Panc1 (cell line): ENCODE measurements around the gene OLFML3.

Source experiments
- POLR2AphosphoS5 ChIP-seq: IDR thresholded peaks from 2 replicates; pipeline ENCODE4 v1.6.1; 2012; ENCODE audit warnings: mild to moderate bottlenecking, low read depth, low read length, moderate library complexity
- SIN3A ChIP-seq: IDR thresholded peaks from 2 replicates; pipeline ENCODE4 v1.6.1; 2012; ENCODE audit warnings: low read depth, mild to moderate bottlenecking, low read length, moderate library complexity, borderline replicate concordance; ENCODE audit not compliant: insufficient read depth
- TCF7L2 ChIP-seq: IDR thresholded peaks from 2 replicates; pipeline ENCODE4 v1.6.1; 2011; ENCODE audit warnings: mild to moderate bottlenecking, low read depth, low read length, inconsistent platforms
- TF ChIP-seq, protein P1 (sequence below), 2 experiments: IDR thresholded peaks; 2 replicates each; pipeline ENCODE4 v1.6.1; 2011 to 2012; ENCODE audit warnings: low read depth in 2 of 2, control low read depth in 1 of 2, low read length in 1 of 2, mild to moderate bottlenecking in 1 of 2, moderate library complexity in 1 of 2; ENCODE audit not compliant: insufficient read depth in 1 of 2
- TF ChIP-seq, protein P2 (sequence below): fragments of 450-650 bp; IDR thresholded peaks from 2 replicates; pipeline ENCODE4 v1.5.1; 2017; ENCODE audit warnings: mild to moderate bottlenecking

DNA sequence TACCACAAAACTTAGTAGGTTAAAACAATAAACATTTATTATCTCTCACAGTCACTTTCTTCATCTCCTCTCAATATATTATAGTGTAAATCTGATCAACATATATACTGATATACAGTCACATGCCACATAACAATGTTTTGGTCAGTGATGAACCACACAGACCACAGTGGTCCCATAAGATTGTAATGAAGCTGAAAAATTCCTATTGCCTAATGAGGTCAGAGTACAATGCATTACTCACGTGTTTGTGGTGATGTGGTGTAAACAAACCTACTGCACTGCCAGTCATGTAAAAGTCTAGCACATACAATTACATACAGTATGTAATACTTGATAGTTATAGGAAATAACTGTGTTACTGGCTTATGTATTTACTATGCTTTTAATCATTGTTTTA, 30.1 kb downstream of the OLFML3 start:
- TF ChIP-seq, protein P1, sequence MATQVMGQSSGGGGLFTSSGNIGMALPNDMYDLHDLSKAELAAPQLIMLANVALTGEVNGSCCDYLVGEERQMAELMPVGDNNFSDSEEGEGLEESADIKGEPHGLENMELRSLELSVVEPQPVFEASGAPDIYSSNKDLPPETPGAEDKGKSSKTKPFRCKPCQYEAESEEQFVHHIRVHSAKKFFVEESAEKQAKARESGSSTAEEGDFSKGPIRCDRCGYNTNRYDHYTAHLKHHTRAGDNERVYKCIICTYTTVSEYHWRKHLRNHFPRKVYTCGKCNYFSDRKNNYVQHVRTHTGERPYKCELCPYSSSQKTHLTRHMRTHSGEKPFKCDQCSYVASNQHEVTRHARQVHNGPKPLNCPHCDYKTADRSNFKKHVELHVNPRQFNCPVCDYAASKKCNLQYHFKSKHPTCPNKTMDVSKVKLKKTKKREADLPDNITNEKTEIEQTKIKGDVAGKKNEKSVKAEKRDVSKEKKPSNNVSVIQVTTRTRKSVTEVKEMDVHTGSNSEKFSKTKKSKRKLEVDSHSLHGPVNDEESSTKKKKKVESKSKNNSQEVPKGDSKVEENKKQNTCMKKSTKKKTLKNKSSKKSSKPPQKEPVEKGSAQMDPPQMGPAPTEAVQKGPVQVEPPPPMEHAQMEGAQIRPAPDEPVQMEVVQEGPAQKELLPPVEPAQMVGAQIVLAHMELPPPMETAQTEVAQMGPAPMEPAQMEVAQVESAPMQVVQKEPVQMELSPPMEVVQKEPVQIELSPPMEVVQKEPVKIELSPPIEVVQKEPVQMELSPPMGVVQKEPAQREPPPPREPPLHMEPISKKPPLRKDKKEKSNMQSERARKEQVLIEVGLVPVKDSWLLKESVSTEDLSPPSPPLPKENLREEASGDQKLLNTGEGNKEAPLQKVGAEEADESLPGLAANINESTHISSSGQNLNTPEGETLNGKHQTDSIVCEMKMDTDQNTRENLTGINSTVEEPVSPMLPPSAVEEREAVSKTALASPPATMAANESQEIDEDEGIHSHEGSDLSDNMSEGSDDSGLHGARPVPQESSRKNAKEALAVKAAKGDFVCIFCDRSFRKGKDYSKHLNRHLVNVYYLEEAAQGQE (IDR thresholded peaks at IDR 0.05; ENCODE audit: insufficient read depth in 1 of 2, low read depth in 2 of 2, low read length in 1 of 2) = no peak
- TF ChIP-seq, protein P2, sequence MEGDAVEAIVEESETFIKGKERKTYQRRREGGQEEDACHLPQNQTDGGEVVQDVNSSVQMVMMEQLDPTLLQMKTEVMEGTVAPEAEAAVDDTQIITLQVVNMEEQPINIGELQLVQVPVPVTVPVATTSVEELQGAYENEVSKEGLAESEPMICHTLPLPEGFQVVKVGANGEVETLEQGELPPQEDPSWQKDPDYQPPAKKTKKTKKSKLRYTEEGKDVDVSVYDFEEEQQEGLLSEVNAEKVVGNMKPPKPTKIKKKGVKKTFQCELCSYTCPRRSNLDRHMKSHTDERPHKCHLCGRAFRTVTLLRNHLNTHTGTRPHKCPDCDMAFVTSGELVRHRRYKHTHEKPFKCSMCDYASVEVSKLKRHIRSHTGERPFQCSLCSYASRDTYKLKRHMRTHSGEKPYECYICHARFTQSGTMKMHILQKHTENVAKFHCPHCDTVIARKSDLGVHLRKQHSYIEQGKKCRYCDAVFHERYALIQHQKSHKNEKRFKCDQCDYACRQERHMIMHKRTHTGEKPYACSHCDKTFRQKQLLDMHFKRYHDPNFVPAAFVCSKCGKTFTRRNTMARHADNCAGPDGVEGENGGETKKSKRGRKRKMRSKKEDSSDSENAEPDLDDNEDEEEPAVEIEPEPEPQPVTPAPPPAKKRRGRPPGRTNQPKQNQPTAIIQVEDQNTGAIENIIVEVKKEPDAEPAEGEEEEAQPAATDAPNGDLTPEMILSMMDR = no peak
- TF ChIP-seq POLR2AphosphoS5 (no peak), SIN3A (no peak), TCF7L2 (no peak)
